ENCODE data around the gene BCKDHB. TPM values are rescaled to one million over a fixed set of nuclear protein-coding genes. Genes with fewer than 3 reads are reported as not detected.
A peak's percentile ranks its signal among the peaks of the same experiment; 100 is the strongest.

BCKDHB gene
- total and polyA plus RNA-seq, 2 donors (not counting 3 experiments of a cell fraction or from before 2014, with no cell fraction given), result 5.6 to 12.2 TPM

DNA sequence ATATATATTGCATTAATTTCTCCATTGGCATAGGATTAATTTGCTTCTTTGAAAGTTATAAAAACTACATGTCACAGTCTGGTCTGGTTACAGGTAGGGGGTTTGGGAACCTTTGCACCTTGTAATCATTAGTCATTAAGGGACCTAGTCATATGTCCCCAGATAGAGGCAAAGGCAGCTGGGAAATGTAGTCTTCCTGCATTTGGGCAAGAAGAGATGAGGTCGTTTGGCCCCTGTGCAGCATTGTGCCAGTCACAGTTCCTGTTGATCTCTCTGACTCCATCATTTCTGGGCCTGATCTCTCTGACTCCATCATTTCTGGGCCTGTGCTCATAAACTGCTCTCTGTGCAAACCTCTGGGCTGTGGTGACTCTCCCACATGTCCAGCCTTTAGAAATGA, 73.2 kb downstream of the BCKDHB start:
- Histone ChIP-seq H3K9me3 (replicated peaks; ENCODE audit: control insufficient read depth, insufficient read depth, low read length) (no peaks in the 10 kb centered on the region), H3K27ac (ENCODE audit: insufficient read depth, low read depth, low read length) (no peak overlapping the region), H3K79me2 (ENCODE audit: control insufficient read depth, insufficient read depth, low read length) (no peaks in the 10 kb centered on the region), H2AFZ (ENCODE audit: low read depth, low read length) (peak overlapping the region; percentile 8), H3K36me3 (ENCODE audit: control insufficient read depth in 2 of 2, extremely low read depth in 1 of 2, insufficient read depth in 2 of 2, low read length in 2 of 2) (no peaks in the 10 kb centered on the region), H3K9ac (replicated peaks; ENCODE audit: extremely low read depth, insufficient read depth, low read length) (no peak overlapping the region), H3K4me1 (ENCODE audit: control insufficient read depth, extremely low read depth, insufficient read depth, low read length) (peaks cover 36% of the 10 kb centered on the region), H4K20me1 (replicated peaks; ENCODE audit: control insufficient read depth, extremely low read depth, insufficient read depth, low read length) (no peaks in the 10 kb centered on the region), H3K4me3 (replicated peaks in 1 of 3; ENCODE audit: insufficient read depth in 1 of 3, low read depth in 1 of 3, low read length in 3 of 3) (no peak overlapping the region), H3K27me3 (ENCODE audit: control insufficient read depth in 2 of 2, insufficient read depth in 2 of 2, low read length in 2 of 2) (no peaks in the 10 kb centered on the region), H3K9me1 (replicated peaks; ENCODE audit: control insufficient read depth, extremely low read depth, insufficient read depth, low read length) (no peaks in the 10 kb centered on the region), H3K4me2 (ENCODE audit: insufficient read depth, low read length) (no peak overlapping the region)
- intact Hi-C loops (cut with micrococcal nuclease), result no loop called here
- DNase-seq (ENCODE audit: low read depth, low spot score), result peak; percentile 3
- FAIRE-seq, result no peak
- CTCF ChIA-PET, result interaction anchor here (2.5 kb wide), 1 partner anchor 10 kb away, joined by 8 read pairs; no protein-coding TSS in a partner anchor
- BruUV-seq (replicated peaks), result no TSS peak
- POLR2A ChIA-PET, result no interaction called here
- TF ChIP-seq EZH2 (IDR thresholded peaks at IDR 0.05; ENCODE audit: borderline replicate concordance, low read depth, low read length, severe bottlenecking), result no peak
- TF ChIP-seq POLR2A (IDR thresholded peaks at IDR 0.05; ENCODE audit: low read depth, low read length), result no peak
- no peak for TF ChIP-seq GATA2 (IDR thresholded peaks at IDR 0.05; ENCODE audit: insufficient read depth, insufficient read length, low read depth, low read length)
- TF ChIP-seq MYC (IDR thresholded peaks at IDR 0.05; ENCODE audit: low read depth, low read length), result no peak
- no peak for TF ChIP-seq MAX (IDR thresholded peaks at IDR 0.05; ENCODE audit: insufficient read depth, insufficient read length)
- no peak for TF ChIP-seq JUN (IDR thresholded peaks at IDR 0.05; ENCODE audit: borderline replicate concordance, insufficient read depth, insufficient read length, low read depth)
- TF ChIP-seq, protein P1, sequence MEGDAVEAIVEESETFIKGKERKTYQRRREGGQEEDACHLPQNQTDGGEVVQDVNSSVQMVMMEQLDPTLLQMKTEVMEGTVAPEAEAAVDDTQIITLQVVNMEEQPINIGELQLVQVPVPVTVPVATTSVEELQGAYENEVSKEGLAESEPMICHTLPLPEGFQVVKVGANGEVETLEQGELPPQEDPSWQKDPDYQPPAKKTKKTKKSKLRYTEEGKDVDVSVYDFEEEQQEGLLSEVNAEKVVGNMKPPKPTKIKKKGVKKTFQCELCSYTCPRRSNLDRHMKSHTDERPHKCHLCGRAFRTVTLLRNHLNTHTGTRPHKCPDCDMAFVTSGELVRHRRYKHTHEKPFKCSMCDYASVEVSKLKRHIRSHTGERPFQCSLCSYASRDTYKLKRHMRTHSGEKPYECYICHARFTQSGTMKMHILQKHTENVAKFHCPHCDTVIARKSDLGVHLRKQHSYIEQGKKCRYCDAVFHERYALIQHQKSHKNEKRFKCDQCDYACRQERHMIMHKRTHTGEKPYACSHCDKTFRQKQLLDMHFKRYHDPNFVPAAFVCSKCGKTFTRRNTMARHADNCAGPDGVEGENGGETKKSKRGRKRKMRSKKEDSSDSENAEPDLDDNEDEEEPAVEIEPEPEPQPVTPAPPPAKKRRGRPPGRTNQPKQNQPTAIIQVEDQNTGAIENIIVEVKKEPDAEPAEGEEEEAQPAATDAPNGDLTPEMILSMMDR (IDR thresholded peaks at IDR 0.05; ENCODE audit: extremely low read depth in 1 of 2, insufficient read depth in 1 of 2, low read depth in 1 of 2, low read length in 2 of 2), result no peak
- no peak for TF ChIP-seq POLR2AphosphoS5 (IDR thresholded peaks at IDR 0.05; ENCODE audit: insufficient read depth, low read depth, low read length)
- no peak for TF ChIP-seq FOS (IDR thresholded peaks at IDR 0.05; ENCODE audit: borderline replicate concordance, insufficient read depth, low read length)
- dilution Hi-C loops (cut with MboI; ENCODE audit: extremely low pct_ligation_motif_present, low sequenced_read_pairs), result no loop called here

Measured in endothelial cell of umbilical vein (primary cell).